ENCODE results near the gene SIRT6. TPM values are rescaled to one million over a fixed set of nuclear protein-coding genes. Genes with fewer than 3 reads are reported as not detected.
A peak's percentile ranks its signal among the peaks of the same experiment; 100 is the strongest.

The SIRT6 gene
- total and polyA plus RNA-seq, 9 of the 15 experiments (the other 6 are each of a cell fraction or from before 2014, with no cell fraction given), result 1.4 to 41.1 (median 10.2) TPM

GRCh38 chr19:4157164-4157563 is 25.2 kb downstream of the SIRT6 start (continued):
- TF ChIP-seq ZNF217 (CRISPR knock-in tag; IDR thresholded peaks at IDR 0.05) (no peak), SMARCA5 (IDR thresholded peaks at IDR 0.05) (peak; percentile 72; the same call in 1 of the 2 replicates), ZNF316 (IDR thresholded peaks at IDR 0.05) (no peak), SIN3A (IDR thresholded peaks at IDR 0.05; ENCODE audit: borderline replicate concordance in 2 of 2, control insufficient read depth in 1 of 2, low read depth in 2 of 2, low read length in 2 of 2) (no peak), ZFP36 (IDR thresholded peaks at IDR 0.05; ENCODE audit: low read depth, low read length, partially characterized antibody) (peak; percentile 81), KLF1 (tag; IDR thresholded peaks at IDR 0.05) (no peak), STAT5B (CRISPR knock-in tag; IDR thresholded peaks at IDR 0.05) (no peak), ZNF740 (CRISPR knock-in tag; IDR thresholded peaks at IDR 0.05) (no peak), ZNF740 (tag; IDR thresholded peaks at IDR 0.05) (no peak), HNRNPH1 (optimal IDR thresholded peaks at IDR 0.05; ENCODE audit: low read depth, low read length) (no peak), CBX1 (IDR thresholded peaks at IDR 0.05; ENCODE audit: low read depth) (peak; percentile 43; the same call in 1 of the 2 replicates), ELF2 (CRISPR knock-in tag; IDR thresholded peaks at IDR 0.05) (no peak), SPI1 (IDR thresholded peaks at IDR 0.05; ENCODE audit: borderline replicate concordance, low read depth, low read length) (no peak), RBM25 (IDR thresholded peaks at IDR 0.05; ENCODE audit: low read depth, low read length, severe bottlenecking) (peak; percentile 92), POLR2A (conservative IDR thresholded peaks at IDR 0.05) (no peak), EP400 (IDR thresholded peaks at IDR 0.05) (no peak), SRSF3 (IDR thresholded peaks at IDR 0.05; ENCODE audit: insufficient read depth, low read length) (no peak), E2F5 (CRISPR knock-in tag; IDR thresholded peaks at IDR 0.05) (no peak), ETV6 (IDR thresholded peaks at IDR 0.05; ENCODE audit: borderline replicate concordance in 1 of 2, low read depth in 2 of 2, low read length in 1 of 2) (no peak), ETV6 (CRISPR knock-in tag; IDR thresholded peaks at IDR 0.05; ENCODE audit: borderline replicate concordance) (no peak), POLR2H (tag; IDR thresholded peaks at IDR 0.05; ENCODE audit: low read depth) (no peak), ZNF445 (CRISPR knock-in tag; IDR thresholded peaks at IDR 0.05; ENCODE audit: low read depth) (no peak), HDAC2 (IDR thresholded peaks at IDR 0.05) (0 out of 2 replicates have a peak, but pooled peaks have one; percentile 33), MED1 (CRISPR knock-in tag; IDR thresholded peaks at IDR 0.05; ENCODE audit: borderline replicate concordance) (no peak), GATA2 (CRISPR knock-in tag; IDR thresholded peaks at IDR 0.05) (no peak), CBX8 (IDR thresholded peaks at IDR 0.05; ENCODE audit: borderline replicate concordance, extremely low read depth, low read depth, low read length, poor library complexity, severe bottlenecking) (no peak)
- TF ChIP-seq, protein P1, sequence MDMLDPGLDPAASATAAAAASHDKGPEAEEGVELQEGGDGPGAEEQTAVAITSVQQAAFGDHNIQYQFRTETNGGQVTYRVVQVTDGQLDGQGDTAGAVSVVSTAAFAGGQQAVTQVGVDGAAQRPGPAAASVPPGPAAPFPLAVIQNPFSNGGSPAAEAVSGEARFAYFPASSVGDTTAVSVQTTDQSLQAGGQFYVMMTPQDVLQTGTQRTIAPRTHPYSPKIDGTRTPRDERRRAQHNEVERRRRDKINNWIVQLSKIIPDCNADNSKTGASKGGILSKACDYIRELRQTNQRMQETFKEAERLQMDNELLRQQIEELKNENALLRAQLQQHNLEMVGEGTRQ (CRISPR knock-in tag; IDR thresholded peaks at IDR 0.05), result no peak
- TF ChIP-seq, protein P2, sequence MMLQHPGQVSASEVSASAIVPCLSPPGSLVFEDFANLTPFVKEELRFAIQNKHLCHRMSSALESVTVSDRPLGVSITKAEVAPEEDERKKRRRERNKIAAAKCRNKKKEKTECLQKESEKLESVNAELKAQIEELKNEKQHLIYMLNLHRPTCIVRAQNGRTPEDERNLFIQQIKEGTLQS (IDR thresholded peaks at IDR 0.05), result no peak
- TF ChIP-seq, protein P2 (CRISPR knock-in tag; conservative IDR thresholded peaks at IDR 0.05), result no peak

Data from K562 (cell line).